ENCODE results near the gene UPP1.

GRCh38 chr7:48105045-48105444 is 16.0 kb downstream of the UPP1 start:
- TF ChIP-seq CTCF (IDR thresholded peaks at IDR 0.05): no peak
- no peak for TF ChIP-seq POLR2AphosphoS5 (IDR thresholded peaks at IDR 0.05; ENCODE audit: insufficient read depth in 1 of 2, low read depth in 1 of 2)
- TF ChIP-seq POLR2A (IDR thresholded peaks at IDR 0.05): no peak
